Measurements from ENCODE around the gene CD3G. TPM values are rescaled to one million over a fixed set of nuclear protein-coding genes. Genes with fewer than 3 reads are reported as not detected.
A peak's percentile ranks its signal among the peaks of the same experiment; 100 is the strongest.

The CD3G gene
- total RNA-seq, 4 donors from 2014 or later = 0.85 to 4.0 (median 1.4) TPM

GRCh38 chr11:118314988-118315411 lies 29.1 kb upstream of the CD3G start:
- TF ChIP-seq POLR2A (IDR thresholded peaks at IDR 0.05) = no peak
- TF ChIP-seq, protein P1, sequence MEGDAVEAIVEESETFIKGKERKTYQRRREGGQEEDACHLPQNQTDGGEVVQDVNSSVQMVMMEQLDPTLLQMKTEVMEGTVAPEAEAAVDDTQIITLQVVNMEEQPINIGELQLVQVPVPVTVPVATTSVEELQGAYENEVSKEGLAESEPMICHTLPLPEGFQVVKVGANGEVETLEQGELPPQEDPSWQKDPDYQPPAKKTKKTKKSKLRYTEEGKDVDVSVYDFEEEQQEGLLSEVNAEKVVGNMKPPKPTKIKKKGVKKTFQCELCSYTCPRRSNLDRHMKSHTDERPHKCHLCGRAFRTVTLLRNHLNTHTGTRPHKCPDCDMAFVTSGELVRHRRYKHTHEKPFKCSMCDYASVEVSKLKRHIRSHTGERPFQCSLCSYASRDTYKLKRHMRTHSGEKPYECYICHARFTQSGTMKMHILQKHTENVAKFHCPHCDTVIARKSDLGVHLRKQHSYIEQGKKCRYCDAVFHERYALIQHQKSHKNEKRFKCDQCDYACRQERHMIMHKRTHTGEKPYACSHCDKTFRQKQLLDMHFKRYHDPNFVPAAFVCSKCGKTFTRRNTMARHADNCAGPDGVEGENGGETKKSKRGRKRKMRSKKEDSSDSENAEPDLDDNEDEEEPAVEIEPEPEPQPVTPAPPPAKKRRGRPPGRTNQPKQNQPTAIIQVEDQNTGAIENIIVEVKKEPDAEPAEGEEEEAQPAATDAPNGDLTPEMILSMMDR (IDR thresholded peaks at IDR 0.05) = no peak
- WGBS, 2 donors = 29 to 34% methylated on average over 7 of the region's 7 CpGs

GRCh38 chr11:118318124-118318523 lies 26.0 kb upstream of the CD3G start:
- Histone ChIP-seq H3K4me3 (no peak overlapping the region), H3K27ac (no peak overlapping the region), H3K27me3 (peaks cover 0 to 34% (median 0%) of the 10 kb centered on the region in 4 donors), H3K9me3 (no peaks in the 10 kb centered on the region), H3K36me3 (no peaks in the 10 kb centered on the region), H3K4me1 (peaks cover 20 to 56% (median 28%) of the 10 kb centered on the region in 3 donors)
- intact Hi-C loops (cut with DNase I) = no loop called here
- TF ChIP-seq POLR2A (IDR thresholded peaks at IDR 0.05) = no peak
- TF ChIP-seq, protein P1 (IDR thresholded peaks at IDR 0.05) = no peak
- no peak for DNase-seq
- WGBS, 2 donors = 64 to 72% methylated on average over 4 of the region's 4 CpGs

More at GRCh38 chr11:118314988-118315411, 29.1 kb upstream of the CD3G start:
- Histone ChIP-seq H3K4me1 (peaks cover 20 to 40% (median 28%) of the 10 kb centered on the region in 3 donors), H3K4me3 (no peak overlapping the region), H3K9me3 (no peaks in the 10 kb centered on the region), H3K27me3 (peaks cover 0 to 48% (median 0%) of the 10 kb centered on the region in 4 donors), H3K36me3 (no peaks in the 10 kb centered on the region), H3K27ac (no peak overlapping the region)
- intact Hi-C loops (cut with DNase I) = no loop called here
- no peak for DNase-seq

- Histone ChIP-seq H3K36me3 (no peaks in the 10 kb centered on the region), H3K9me3 (no peaks in the 10 kb centered on the region), H3K27me3 (peaks cover 0 to 28% (median 0%) of the 10 kb centered on the region in 4 donors), H3K4me1 (peaks cover 20 to 56% (median 28%) of the 10 kb centered on the region in 3 donors), H3K27ac (peak overlapping the region in 1 of 4 donors; percentile 21), H3K4me3 (no peak overlapping the region)
- 79 to 90% methylated on average over 8 to 11 of the region's 11 CpGs for WGBS, 2 donors
- DNase-seq = no peak
- TF ChIP-seq POLR2A (IDR thresholded peaks at IDR 0.05) = no peak
- TF ChIP-seq, protein P1 (IDR thresholded peaks at IDR 0.05) = no peak
- intact Hi-C loops (cut with DNase I) = no loop called here
These were observed 25.4 kb upstream of the CD3G start for GRCh38 chr11:118318581-118319336.

- no peak for TF ChIP-seq POLR2A (IDR thresholded peaks at IDR 0.05)
- TF ChIP-seq, protein P1 (IDR thresholded peaks at IDR 0.05) = no peak
- H3K27ac ChIP-seq = peak overlapping the region in 1 of 4 donors; percentile 21
These were observed 24.8 kb upstream of the CD3G start for GRCh38 chr11:118319337-118319707.

DNA sequence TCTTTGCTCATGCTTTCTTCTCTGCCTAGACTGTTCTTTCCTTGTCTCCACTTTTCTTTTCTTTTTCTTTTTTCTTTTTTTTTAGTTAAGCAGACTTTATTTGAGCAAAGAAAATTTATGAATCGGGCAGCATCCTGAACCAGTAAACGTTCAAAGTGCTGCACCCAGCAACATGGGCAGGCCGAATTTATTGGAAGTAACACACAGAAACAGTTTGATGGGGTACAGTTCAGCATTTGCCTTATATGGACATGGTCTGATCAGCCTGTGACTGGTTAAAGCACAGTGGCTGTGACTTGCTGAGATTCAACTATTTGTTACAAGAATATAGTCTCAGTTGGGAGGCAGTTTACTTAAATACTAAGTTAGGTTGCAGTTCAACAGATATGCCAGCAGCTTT lies 23.6 kb upstream of the CD3G start:
- Histone ChIP-seq H3K27ac (no peak overlapping the region), H3K27me3 (peaks cover 0 to 15% (median 0%) of the 10 kb centered on the region in 4 donors), H3K4me3 (no peak overlapping the region), H3K36me3 (no peaks in the 10 kb centered on the region), H3K9me3 (no peaks in the 10 kb centered on the region), H3K4me1 (peaks cover 20 to 43% (median 23%) of the 10 kb centered on the region in 3 donors)
- TF ChIP-seq POLR2A (IDR thresholded peaks at IDR 0.05) = no peak
- TF ChIP-seq, protein P1 (IDR thresholded peaks at IDR 0.05) = no peak
- intact Hi-C loops (cut with DNase I) = no loop called here
- no peak for DNase-seq
- 76 to 84% methylated on average over 3 of the region's 3 CpGs for WGBS, 2 donors

More at GRCh38 chr11:118319337-118319707, 24.8 kb upstream of the CD3G start:
- no peak for DNase-seq
- Histone ChIP-seq H3K4me3 (no peak overlapping the region), H3K36me3 (no peaks in the 10 kb centered on the region), H3K9me3 (no peaks in the 10 kb centered on the region), H3K4me1 (peaks cover 20 to 55% (median 28%) of the 10 kb centered on the region in 3 donors), H3K27me3 (peaks cover 0 to 22% (median 0%) of the 10 kb centered on the region in 4 donors)
- intact Hi-C loops (cut with DNase I) = no loop called here
- WGBS, 2 donors = 50 to 71% methylated on average over 1 of the region's 1 CpG
